Activated naive CD4-positive, alpha-beta T cell treated with anti-CD3 and anti-CD28 coated beads for 36 hours (primary cell): ENCODE measurements around the gene DYNLT2. TPM values are rescaled to one million over a fixed set of nuclear protein-coding genes. Genes with fewer than 3 reads are reported as not detected.

Experiments used
- CTCF ChIA-PET: fragments of 350-600 bp; sonication (Branson Sonifier 250); formaldehyde crosslinking; loops from one replicate; lab custom pipeline; 2021; ENCODE audit warnings: antibody characterized with exemption; lab: Charles Lee
- DNase-seq: peaks from one replicate; pipeline ENCODE4 v3.0.0-alpha.2; 2020
- H3K27ac Mint-ChIP-seq: one replicate; pipeline ENCODE4 v1.8.0; 2021; ENCODE audit warnings: mild to moderate bottlenecking, mixed read lengths
- H3K27me3 Mint-ChIP-seq: one replicate; pipeline ENCODE4 v1.8.0; 2021; ENCODE audit warnings: low read depth, mixed read lengths
- H3K36me3 Mint-ChIP-seq: one replicate; pipeline ENCODE4 v1.8.0; 2021; ENCODE audit warnings: low read depth, mixed read lengths
- H3K4me1 Mint-ChIP-seq: one replicate; pipeline ENCODE4 v1.8.0; 2021; ENCODE audit warnings: low read depth, mixed read lengths
- H3K4me3 Mint-ChIP-seq: one replicate; pipeline ENCODE4 v1.8.0; 2021; ENCODE audit warnings: mild to moderate bottlenecking, moderate library complexity, mixed read lengths
- H3K9me3 Mint-ChIP-seq: one replicate; pipeline ENCODE4 v1.8.0; 2021; ENCODE audit warnings: mixed read lengths
- intact Hi-C: fragments of 100-400 bp; cut with micrococcal nuclease; formaldehyde crosslinking; loops from one replicate; pipeline ENCODE4 v1.15.1; 2023
- total RNA-seq, 2 experiments: library from RNA; stranded (reverse); gene quantifications; one replicate each; pipeline ENCODE4 v1.2.3, GENCODE V29; 2021

Gene DYNLT2
- total RNA-seq, 2 experiments from 2014 or later = 2.9 to 3.1 TPM

DNA sequence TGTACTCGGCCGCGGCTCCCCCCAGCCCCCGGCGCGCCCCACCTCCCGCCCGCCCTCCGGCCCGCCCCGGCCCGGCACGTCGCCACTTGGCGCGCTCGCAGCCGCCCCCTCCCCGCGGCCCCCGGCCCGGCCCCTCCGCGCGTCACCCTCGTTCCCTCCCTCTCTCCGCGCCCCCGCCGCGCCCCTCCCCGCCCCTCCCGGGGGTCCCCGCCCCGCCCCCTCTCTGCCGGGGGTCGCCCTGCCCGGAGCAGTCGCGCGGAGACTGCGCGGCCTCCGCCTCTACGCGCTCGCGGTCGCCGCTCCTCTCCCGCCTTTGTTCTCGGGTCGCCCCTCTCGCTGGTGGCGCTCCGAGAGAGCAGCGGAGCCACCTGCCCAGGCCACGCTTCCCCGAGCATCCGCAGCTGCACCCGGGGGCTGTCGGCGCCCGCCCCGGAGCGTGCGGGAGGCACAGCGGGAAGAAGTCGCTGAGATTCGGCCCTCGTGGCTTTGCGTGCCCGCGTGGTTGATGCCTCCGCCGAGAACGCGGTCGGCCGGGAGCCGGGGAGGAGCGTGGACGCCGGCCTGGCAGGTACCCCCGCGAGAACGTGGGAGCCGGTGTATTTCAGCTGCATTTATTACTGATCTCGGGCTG is 26.8 kb downstream of the DYNLT2 start, which contains the start of gene PHF10:
Gene PHF10 (minus strand): TSS at position 7 of the 631 bp plus-strand sequence. CDS start 569 bp downstream, outside the sequence.
- H3K36me3 Mint-ChIP-seq = peaks cover 12% of the 10 kb centered on the region
- H3K4me1 Mint-ChIP-seq = peaks cover 36% of the 10 kb centered on the region
- DNase-seq = peak; percentile 57
- no peaks in the 10 kb centered on the region for H3K27me3 Mint-ChIP-seq
- CTCF ChIA-PET = no interaction called here
- intact Hi-C loops = no loop called here
- H3K4me3 Mint-ChIP-seq = peak within 1 kb of the TSS; percentile 84
- no peaks in the 10 kb centered on the region for H3K9me3 Mint-ChIP-seq
- H3K27ac Mint-ChIP-seq = peak within 1 kb of the TSS; percentile 94

DNA sequence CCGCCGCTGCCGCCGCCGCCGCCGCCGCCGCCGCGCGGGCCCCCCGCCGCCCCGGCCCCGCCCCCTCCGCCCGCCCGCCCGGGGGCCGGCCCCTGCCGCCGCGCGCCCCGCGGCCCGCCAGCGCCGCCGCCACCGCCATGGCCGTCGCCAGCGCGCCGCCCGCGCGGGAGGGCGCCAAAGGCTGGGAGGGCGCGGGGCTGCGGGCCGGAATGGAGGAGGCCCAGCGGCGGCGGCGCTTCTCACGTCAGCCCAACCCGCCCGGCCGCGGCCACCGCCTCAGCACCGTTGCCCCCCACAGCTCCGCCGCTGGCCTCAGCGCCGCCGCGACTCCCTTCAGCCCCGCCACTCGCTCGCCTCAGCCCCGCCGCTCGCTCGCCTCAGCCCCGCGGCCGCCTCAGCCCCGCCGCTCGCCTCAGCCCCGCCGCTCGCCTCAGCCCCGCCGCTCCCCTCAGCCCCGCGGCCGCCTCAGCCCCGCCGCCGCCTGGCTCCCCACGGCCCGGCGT is 27.3 kb downstream of the DYNLT2 start:
- intact Hi-C loops = loop anchor here (1.0 to 2.0 kb wide), 2 partner anchors 27 to 267 kb away; partner anchors contain the start of genes DYNLT2 and ERMARD
- Mint-ChIP-seq H3K4me1 (peaks cover 41% of the 10 kb centered on the region), H3K9me3 (no peaks in the 10 kb centered on the region), H3K4me3 (peak overlapping the region; percentile 70), H3K27ac (no peak overlapping the region), H3K36me3 (peaks cover 15% of the 10 kb centered on the region), H3K27me3 (no peaks in the 10 kb centered on the region)
- DNase-seq = peak; percentile 20
- CTCF ChIA-PET = no interaction called here

- H3K9me3 Mint-ChIP-seq = no peaks in the 10 kb centered on the region
- intact Hi-C loops = loop anchor here (1.0 to 2.0 kb wide), 2 partner anchors 28 to 267 kb away; partner anchors contain the start of genes DYNLT2 and ERMARD
- peak overlapping the region; percentile 84 for H3K4me3 Mint-ChIP-seq
- CTCF ChIA-PET = interaction anchor here (0.8 to 1.5 kb wide), 2 partner anchors 15 to 66 kb away, joined by 3 read pairs; no protein-coding TSS in a partner anchor
- peak; percentile 62 for DNase-seq
- peak overlapping the region; percentile 94 for H3K27ac Mint-ChIP-seq
- no peaks in the 10 kb centered on the region for H3K27me3 Mint-ChIP-seq
- H3K36me3 Mint-ChIP-seq = peaks cover 17% of the 10 kb centered on the region
- H3K4me1 Mint-ChIP-seq = peaks cover 43% of the 10 kb centered on the region
Observed at GRCh38 chr6:169723200-169723909, 28.0 kb downstream of the DYNLT2 start.

DNA sequence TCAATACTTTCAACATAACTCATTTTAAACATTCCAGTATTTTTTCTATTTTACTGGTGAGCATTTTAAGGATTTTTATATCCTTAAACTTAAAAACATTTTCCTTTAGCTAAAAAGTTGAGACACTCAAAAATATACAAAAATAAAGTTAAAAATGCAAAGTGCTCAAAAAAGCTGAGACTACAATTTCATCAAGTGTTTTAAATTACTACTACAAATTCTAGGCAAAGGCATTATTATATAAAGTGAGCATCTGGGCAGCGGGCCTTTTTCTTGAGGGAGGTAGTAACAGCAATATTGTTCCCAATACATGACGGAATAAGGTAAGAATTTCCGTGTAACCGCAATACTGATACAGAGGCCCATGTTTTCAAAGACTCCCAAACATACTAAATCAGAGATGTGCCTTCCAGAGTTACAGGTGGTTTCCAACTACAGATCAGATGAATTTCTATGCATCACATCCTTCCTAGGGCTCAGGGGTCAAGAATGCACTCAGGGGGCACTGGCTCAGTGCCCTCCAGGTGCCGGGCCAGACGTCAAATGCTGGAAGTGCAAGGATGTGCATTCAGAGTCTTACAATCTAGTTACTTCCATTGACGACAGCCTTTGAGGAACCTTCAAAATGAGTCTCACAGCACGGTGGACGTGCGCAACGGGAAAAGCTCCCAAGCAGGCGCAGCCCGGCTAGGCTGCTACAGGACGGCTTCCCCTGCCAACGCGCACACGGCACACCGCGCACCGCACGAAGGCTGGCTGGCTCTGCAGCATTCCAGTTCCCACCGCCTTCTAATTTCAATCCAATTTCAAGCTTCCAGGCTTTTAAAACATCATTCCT is 28.8 kb downstream of the DYNLT2 start:
- Mint-ChIP-seq H3K27me3 (no peaks in the 10 kb centered on the region), H3K4me1 (peaks cover 41% of the 10 kb centered on the region), H3K4me3 (peak overlapping the region; percentile 84), H3K36me3 (peaks cover 17% of the 10 kb centered on the region), H3K27ac (peak overlapping the region; percentile 94), H3K9me3 (no peaks in the 10 kb centered on the region)
- intact Hi-C loops = loop anchor here (1.0 to 2.0 kb wide), 6 partner anchors 8 to 831 kb away; partner anchors contain the start of genes C6orf120, DYNLT2, ERMARD and PSMB1
- CTCF ChIA-PET = interaction anchor here (0.5 to 1.5 kb wide), 4 partner anchors 15 to 68 kb away, joined by 3 read pairs; no protein-coding TSS in a partner anchor
- DNase-seq = peak; percentile 70

GRCh38 chr6:169720207-169720855 is 31.0 kb downstream of the DYNLT2 start:
- DNase-seq = no peak
- Mint-ChIP-seq H3K27ac (peak overlapping the region; percentile 44), H3K9me3 (no peaks in the 10 kb centered on the region), H3K36me3 (peaks cover 28% of the 10 kb centered on the region), H3K27me3 (no peaks in the 10 kb centered on the region), H3K4me1 (peaks cover 30% of the 10 kb centered on the region), H3K4me3 (no peak overlapping the region)
- CTCF ChIA-PET = no interaction called here
- intact Hi-C loops = no loop called here

GRCh38 chr6:169719117-169719516 is 32.3 kb downstream of the DYNLT2 start:
- H3K9me3 Mint-ChIP-seq = no peaks in the 10 kb centered on the region
- peaks cover 32% of the 10 kb centered on the region for H3K36me3 Mint-ChIP-seq
- intact Hi-C loops = loop anchor here (1.0 kb wide), 1 partner anchor 10 kb away; no protein-coding TSS in a partner anchor
- H3K27ac Mint-ChIP-seq = no peak overlapping the region
- no peaks in the 10 kb centered on the region for H3K27me3 Mint-ChIP-seq
- peaks cover 30% of the 10 kb centered on the region for H3K4me1 Mint-ChIP-seq
- no peak for DNase-seq
- CTCF ChIA-PET = no interaction called here
- no peak overlapping the region for H3K4me3 Mint-ChIP-seq

DNA sequence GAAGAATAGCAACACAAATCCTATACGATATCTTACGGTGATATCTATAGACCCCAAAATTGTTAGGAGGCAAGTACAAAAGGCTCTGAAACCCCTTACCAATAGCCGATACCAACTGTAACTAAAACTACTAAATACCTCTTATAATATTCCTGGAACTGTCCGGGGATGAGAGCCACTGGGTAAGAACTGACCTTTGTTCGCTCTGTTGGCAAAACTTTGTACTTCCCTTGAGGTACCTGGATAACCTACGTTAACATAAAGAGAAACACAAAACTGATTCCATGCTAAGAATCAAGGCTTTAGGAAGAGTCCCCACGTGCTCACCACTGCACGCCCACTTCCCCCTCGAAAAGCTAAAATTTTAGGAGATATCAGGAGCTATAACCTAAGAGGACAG is 36.8 kb downstream of the DYNLT2 start:
- no peaks in the 10 kb centered on the region for H3K27me3 Mint-ChIP-seq
- no peak overlapping the region for H3K4me3 Mint-ChIP-seq
- no peak overlapping the region for H3K27ac Mint-ChIP-seq
- CTCF ChIA-PET = interaction anchor here (0.6 kb wide), 2 partner anchors 12 to 82 kb away, joined by 3 read pairs; no protein-coding TSS in a partner anchor
- intact Hi-C loops = loop anchor here (1.0 kb wide), 1 partner anchor 8 kb away; no protein-coding TSS in a partner anchor
- no peaks in the 10 kb centered on the region for H3K9me3 Mint-ChIP-seq
- no peak for DNase-seq
- H3K4me1 Mint-ChIP-seq = peaks cover 17% of the 10 kb centered on the region
- H3K36me3 Mint-ChIP-seq = peaks cover 38% of the 10 kb centered on the region

DNA sequence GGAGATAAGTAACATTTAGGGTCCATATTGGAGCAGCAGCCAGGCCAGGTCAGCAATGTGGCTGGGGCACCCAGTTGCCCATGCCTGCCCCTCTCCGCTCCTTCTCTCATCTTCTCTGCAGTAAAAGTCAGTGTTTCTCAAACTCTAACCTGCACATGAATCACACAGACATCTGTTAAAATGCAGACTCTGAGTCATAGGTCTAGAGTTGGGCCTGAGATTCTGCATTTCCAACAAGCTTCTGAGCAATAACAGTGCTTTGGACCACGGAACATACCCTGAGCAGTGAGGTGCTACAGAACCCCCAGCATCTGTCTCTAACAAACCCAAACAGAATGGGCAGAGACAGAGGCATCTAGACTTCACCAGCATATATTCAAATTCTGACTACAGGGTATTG is 37.2 kb downstream of the DYNLT2 start:
- H3K27me3 Mint-ChIP-seq = no peaks in the 10 kb centered on the region
- peaks cover 37% of the 10 kb centered on the region for H3K36me3 Mint-ChIP-seq
- CTCF ChIA-PET = interaction anchor here (0.6 kb wide), 1 partner anchor 81 kb away, joined by 3 read pairs; no protein-coding TSS in a partner anchor
- H3K9me3 Mint-ChIP-seq = no peaks in the 10 kb centered on the region
- intact Hi-C loops = loop anchor here (1.0 kb wide), 1 partner anchor 8 kb away; no protein-coding TSS in a partner anchor
- no peak overlapping the region for H3K4me3 Mint-ChIP-seq
- no peak for DNase-seq
- H3K4me1 Mint-ChIP-seq = peaks cover 17% of the 10 kb centered on the region
- H3K27ac Mint-ChIP-seq = no peak overlapping the region

GRCh38 chr6:169710009-169710408 is 41.4 kb downstream of the DYNLT2 start:
- H3K36me3 Mint-ChIP-seq = peaks cover 29% of the 10 kb centered on the region
- intact Hi-C loops = no loop called here
- CTCF ChIA-PET = interaction anchor here (0.5 to 1.6 kb wide), 3 partner anchors 11 to 806 kb away, joined by 3 to 4 read pairs (median 3); no protein-coding TSS in a partner anchor

DNA sequence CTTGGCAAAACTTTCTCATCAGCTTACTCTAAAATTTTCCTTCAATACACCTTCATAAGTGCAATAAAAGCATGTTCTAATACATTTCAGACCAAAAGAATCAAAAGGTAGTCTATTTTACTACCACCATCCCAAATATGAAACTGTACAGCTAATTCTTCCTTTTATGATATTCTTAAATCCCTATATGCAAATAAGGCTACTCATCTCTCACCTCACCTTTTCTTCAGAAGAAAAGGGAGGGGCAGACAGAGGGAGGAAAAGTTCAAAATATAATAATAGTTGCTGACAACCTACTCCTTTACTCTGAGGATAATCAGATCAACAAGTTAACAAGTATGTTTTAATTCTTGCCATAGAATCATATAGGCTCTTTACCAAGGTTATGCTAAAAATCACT is 42.1 kb downstream of the DYNLT2 start:
- CTCF ChIA-PET = interaction anchor here (1.4 to 1.6 kb wide), 3 partner anchors 12 to 821 kb away, joined by 3 to 4 read pairs (median 4); no protein-coding TSS in a partner anchor
- peak overlapping the region; percentile 44 for H3K27ac Mint-ChIP-seq
- DNase-seq = no peak

More at GRCh38 chr6:169710009-169710408, 41.4 kb downstream of the DYNLT2 start:
- Mint-ChIP-seq H3K4me3 (no peak overlapping the region), H3K27me3 (no peaks in the 10 kb centered on the region), H3K27ac (no peak overlapping the region), H3K4me1 (peaks cover 33% of the 10 kb centered on the region), H3K9me3 (no peaks in the 10 kb centered on the region)
- DNase-seq = no peak

DNA sequence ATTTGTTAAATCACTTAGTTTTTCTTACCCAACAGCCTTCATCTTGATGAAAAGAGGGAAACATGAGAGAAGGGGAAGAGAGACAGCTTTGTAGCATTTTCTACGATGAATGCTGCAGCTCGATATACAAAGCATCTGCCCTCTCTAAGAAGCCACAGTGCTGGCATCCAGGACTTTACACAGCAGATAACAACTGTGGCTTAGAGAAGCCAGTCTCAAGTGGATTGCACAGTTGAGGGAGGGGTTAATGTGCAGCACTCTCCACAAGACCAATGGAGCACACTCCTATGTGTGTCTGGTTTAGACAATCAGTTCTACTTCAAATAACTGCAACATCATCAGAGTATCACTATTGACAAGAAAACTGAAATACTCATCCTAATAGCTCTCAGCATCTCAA is 43.6 kb downstream of the DYNLT2 start:
- DNase-seq = no peak
- peak overlapping the region; percentile 66 for H3K27ac Mint-ChIP-seq
- H3K4me1 Mint-ChIP-seq = peaks cover 43% of the 10 kb centered on the region
- no peaks in the 10 kb centered on the region for H3K27me3 Mint-ChIP-seq
- peaks cover 28% of the 10 kb centered on the region for H3K36me3 Mint-ChIP-seq
- H3K4me3 Mint-ChIP-seq = no peak overlapping the region
- intact Hi-C loops = no loop called here
- H3K9me3 Mint-ChIP-seq = no peaks in the 10 kb centered on the region
- CTCF ChIA-PET = interaction anchor here (1.0 to 1.6 kb wide), 3 partner anchors 15 to 822 kb away, joined by 3 to 4 read pairs (median 3); no protein-coding TSS in a partner anchor

More for the DNA sequence above, 42.1 kb downstream of the DYNLT2 start:
- H3K36me3 Mint-ChIP-seq = peaks cover 26% of the 10 kb centered on the region
- no peaks in the 10 kb centered on the region for H3K27me3 Mint-ChIP-seq
- H3K9me3 Mint-ChIP-seq = no peaks in the 10 kb centered on the region
- H3K4me3 Mint-ChIP-seq = no peak overlapping the region
- intact Hi-C loops = loop anchor here (1.0 kb wide), 1 partner anchor 10 kb away; no protein-coding TSS in a partner anchor
- peaks cover 36% of the 10 kb centered on the region for H3K4me1 Mint-ChIP-seq
